ENCODE data around the gene ENTHD1.

Gene ENTHD1

DNA sequence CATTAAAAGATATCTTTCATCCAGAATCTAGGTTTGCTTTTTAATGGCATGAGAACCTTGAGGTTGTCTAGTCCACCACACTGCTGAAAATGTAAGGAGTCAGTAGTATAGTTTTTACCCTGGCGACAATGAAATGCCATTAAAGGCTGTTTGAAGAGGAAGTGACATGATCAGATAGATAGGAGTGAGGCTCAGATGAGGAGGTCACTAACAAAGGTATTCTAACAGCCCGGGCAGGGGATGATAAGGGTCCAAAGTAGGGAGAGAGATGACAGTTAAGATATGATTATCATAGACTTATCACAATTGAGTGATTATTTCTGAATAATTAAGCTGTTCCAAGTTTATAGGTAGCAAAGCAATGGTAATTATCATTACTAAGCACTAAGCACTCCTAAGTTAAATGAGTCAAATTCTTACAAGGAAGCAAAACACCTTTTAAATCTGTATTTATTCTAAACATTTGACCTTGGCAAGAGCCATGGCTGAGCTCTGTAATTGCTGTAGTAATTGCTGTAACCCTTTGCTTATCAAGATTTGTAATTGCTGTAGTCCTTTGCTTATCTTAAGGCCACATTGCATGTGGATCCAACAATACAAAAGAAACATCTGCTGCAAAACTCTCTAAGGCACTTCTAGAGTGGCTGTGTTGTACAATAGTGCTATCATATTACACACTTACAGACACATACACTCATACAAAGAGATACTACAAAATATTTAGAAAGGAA is 92.6 kb downstream of the ENTHD1 start:
- FAIRE-seq (no peak), DNase-seq (ENCODE audit: insufficient read length) (no peak)
- no peak for TF ChIP-seq POLR2AphosphoS5 (IDR thresholded peaks at IDR 0.05; ENCODE audit: low read depth, low read length)
- TF ChIP-seq POLR2A (IDR thresholded peaks at IDR 0.05; ENCODE audit: low read depth, low read length) = no peak
- TF ChIP-seq TAF1 (IDR thresholded peaks at IDR 0.05; ENCODE audit: borderline replicate concordance, low read depth, low read length) = no peak

DNA sequence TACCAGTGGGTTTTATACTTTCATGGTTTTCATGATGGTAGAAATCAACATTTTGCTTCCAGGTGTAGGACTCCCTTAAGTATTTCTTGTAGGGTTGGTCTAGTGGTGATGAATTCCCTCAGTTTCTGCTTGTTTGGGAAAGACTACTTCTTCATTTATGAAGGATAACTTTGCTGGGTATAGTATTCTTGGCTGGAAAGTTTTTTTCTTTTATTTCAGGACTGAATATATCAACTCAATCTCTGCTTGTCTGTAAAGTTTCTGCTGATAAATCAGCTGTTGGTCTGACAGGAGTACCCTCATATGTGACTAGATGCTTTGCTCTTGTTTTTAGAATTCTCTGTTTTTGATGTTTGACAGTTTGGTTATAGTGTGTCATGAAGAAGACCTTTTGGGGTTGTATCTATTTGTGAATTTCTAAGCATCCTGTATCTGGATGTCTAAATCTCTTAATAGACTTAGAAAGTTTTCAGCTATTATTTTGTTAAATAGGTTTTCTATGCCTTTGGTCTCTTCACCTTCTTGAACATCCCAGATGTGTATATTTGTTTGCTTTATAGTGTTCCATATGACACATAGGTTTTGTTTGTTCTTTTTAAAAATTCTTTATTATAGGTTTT is 95.9 kb downstream of the ENTHD1 start:
- TF ChIP-seq POLR2AphosphoS5 (IDR thresholded peaks at IDR 0.05; ENCODE audit: low read depth, low read length) (no peak), POLR2A (IDR thresholded peaks at IDR 0.05; ENCODE audit: low read depth, low read length) (no peak), TAF1 (IDR thresholded peaks at IDR 0.05; ENCODE audit: borderline replicate concordance, low read depth, low read length) (no peak)
- DNase-seq (ENCODE audit: insufficient read length) (no peak), FAIRE-seq (no peak)

DNA sequence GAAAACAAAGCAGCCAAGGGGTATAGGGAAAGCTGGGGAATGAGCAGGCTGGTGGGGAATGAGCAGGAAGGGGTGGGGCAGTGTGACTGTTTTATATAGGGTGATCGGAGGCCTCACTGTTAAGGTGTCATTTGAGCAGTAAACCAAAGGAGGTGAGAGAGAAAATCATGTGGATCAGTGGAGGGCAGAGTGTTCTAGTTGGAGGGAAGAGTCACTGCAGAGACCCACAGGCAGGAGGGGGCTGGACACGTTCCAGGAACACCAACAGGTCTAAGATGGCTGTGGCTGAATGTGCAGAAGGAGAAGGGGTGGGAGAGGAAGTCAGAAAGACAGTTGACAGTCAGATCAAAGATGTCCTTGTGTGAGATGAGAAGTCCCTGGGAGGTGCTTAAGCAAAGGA is 103.8 kb downstream of the ENTHD1 start:
- TF ChIP-seq TAF1 (IDR thresholded peaks at IDR 0.05; ENCODE audit: borderline replicate concordance, low read depth, low read length) (no peak), POLR2AphosphoS5 (IDR thresholded peaks at IDR 0.05; ENCODE audit: low read depth, low read length) (no peak), POLR2A (IDR thresholded peaks at IDR 0.05; ENCODE audit: low read depth, low read length) (no peak)
- FAIRE-seq (no peak), DNase-seq (ENCODE audit: insufficient read length) (no peak)

DNA sequence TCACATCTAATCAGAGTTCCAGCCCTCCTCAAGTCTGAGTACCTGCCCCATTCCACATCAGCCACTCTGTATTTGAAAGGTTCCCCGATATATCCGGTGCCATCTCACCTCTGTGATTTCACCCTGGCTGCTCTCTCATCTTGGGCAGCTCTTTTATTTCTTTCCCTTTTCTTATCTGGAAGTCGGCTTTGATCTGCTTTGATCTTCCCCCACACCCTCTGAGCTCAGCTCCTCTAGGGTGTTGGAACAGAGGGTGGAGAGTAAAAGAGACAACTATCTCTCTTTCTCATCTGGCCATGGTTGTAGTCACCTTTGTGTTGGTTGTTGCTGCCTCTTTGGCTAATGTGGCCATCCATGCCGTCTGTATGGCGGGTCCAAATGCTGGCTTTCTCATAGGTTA is 108.3 kb downstream of the ENTHD1 start:
- TF ChIP-seq POLR2A (IDR thresholded peaks at IDR 0.05; ENCODE audit: low read depth, low read length) = no peak
- TF ChIP-seq TAF1 (IDR thresholded peaks at IDR 0.05; ENCODE audit: borderline replicate concordance, low read depth, low read length) = no peak
- no peak for TF ChIP-seq POLR2AphosphoS5 (IDR thresholded peaks at IDR 0.05; ENCODE audit: low read depth, low read length)
- DNase-seq (ENCODE audit: insufficient read length) (no peak), FAIRE-seq (no peak)

DNA sequence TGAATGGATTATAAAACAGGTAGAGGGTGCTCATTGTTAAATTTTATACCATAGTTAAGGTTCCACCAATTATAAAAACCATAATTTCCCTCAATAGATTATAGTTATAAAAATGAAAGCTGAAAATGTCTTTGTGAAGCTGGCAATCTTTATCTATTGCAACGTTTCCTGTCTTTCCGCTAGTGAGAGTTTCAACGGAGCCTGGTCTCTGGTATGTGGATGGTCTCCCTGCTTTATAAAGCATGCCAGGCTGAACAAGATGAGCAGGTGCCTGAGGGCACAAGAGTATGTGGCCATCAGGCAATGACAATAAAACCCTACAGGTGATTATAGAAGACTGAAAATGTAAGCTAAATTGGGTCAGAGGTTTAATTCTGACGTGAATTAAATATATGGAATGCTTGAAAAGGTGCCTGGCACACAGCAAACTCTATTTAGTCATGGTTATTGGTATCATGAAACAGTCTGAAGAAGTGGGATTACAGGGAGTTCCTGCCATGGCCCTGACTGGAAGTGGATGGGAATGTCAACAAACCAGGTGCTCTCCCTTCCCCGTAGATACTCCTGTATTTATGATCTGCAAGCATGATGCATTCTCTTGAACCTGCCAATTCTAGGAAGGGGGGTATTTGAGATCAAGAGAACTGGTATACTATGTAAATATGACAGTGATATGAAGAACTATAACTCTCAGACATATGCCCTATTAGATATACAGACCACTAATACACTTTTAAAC is 115.7 kb downstream of the ENTHD1 start:
- TF ChIP-seq TAF1 (IDR thresholded peaks at IDR 0.05; ENCODE audit: borderline replicate concordance, low read depth, low read length) (no peak), POLR2A (IDR thresholded peaks at IDR 0.05; ENCODE audit: low read depth, low read length) (no peak), POLR2AphosphoS5 (IDR thresholded peaks at IDR 0.05; ENCODE audit: low read depth, low read length) (no peak)

DNA sequence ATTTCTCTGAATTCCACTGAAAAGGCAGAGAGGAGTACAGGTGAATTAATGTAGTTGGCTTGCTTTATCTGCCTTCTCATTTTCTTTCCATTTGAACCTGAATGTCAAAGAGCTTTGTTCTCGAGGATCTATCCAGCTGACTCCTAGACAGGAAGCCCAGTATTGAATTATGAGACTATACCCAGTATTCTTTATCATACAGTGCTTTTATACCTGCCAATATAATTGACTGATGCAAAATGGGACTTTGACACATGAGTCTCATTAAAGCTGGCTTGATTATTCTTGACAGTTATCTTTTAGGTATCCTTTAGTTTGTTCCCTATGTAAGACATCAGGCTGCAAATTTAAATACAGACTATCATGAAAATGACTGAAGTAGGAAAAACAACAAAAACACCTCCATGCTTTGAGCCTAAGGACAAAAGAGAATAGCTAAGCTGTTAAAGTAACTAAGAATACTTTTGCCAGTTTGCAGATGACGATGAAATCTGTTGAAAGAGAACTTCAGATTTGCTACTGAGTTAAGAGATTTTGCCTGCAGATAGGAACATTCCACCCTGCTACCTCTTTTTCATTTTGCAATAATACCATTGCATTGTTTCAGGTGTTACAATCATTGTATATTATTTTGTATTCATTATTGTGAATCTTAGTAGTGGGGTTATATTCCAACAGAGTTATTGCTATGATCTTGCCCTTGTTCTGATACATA is 117.1 kb downstream of the ENTHD1 start:
- TF ChIP-seq POLR2A (IDR thresholded peaks at IDR 0.05; ENCODE audit: low read depth, low read length) (no peak), POLR2AphosphoS5 (IDR thresholded peaks at IDR 0.05; ENCODE audit: low read depth, low read length) (no peak)
- DNase-seq (ENCODE audit: insufficient read length) (no peak), FAIRE-seq (peak; percentile 17)

More for the DNA sequence above, 115.7 kb downstream of the ENTHD1 start:
- FAIRE-seq (no peak), DNase-seq (ENCODE audit: insufficient read length) (no peak)

DNA sequence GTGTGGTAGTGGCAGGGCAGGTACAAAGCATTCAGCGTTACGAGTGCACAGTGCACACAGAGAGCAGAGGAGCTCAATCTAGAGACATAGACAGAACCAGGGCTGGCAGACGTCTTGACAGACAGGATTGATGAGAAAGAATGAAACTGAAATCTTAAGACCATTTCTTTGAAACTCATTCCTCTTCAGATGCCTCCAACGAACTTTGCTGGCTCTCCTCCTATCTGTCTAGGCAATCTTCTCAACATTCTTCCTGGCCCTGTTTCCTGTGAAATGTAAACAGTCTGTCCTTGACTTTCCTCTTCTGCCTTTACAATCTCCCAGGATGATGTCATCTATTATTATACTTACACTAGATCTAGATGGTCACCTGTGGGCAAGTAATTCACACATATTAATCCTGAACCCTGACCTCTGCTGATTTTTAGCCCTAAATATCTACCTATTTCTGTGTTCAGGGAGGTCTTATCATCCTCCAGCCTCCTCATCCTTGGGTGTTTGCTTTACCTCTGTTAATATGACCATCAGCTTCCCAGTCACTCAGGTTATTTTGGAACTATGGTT is 119.5 kb downstream of the ENTHD1 start:
- FAIRE-seq = peak; percentile 87
- no peak for TF ChIP-seq POLR2AphosphoS5 (IDR thresholded peaks at IDR 0.05; ENCODE audit: low read depth, low read length)
- TF ChIP-seq POLR2A (IDR thresholded peaks at IDR 0.05; ENCODE audit: low read depth, low read length) = no peak
- TF ChIP-seq TAF1 (IDR thresholded peaks at IDR 0.05; ENCODE audit: borderline replicate concordance, low read depth, low read length) = no peak

DNA sequence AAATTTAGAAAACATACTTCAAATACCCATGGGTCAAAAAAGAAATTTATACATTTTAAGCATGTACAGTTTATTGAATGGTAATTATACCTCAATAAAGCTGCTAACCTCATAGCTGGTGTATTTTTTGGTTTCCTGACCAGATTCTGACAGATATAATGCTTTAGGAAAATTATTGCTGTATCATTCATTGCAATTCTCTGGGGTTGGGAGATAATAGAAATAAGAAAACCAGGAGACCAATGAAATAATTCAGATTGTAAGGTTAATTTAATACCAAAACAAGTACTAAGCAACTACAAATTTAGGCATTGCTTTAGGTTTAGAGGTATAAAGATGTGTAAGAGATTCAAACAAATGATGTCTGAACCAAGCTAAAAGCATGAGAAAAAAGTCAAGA is 120.1 kb downstream of the ENTHD1 start:
- DNase-seq (ENCODE audit: insufficient read length) (no peak), FAIRE-seq (no peak)
- TF ChIP-seq POLR2AphosphoS5 (IDR thresholded peaks at IDR 0.05; ENCODE audit: low read depth, low read length) (no peak), TAF1 (IDR thresholded peaks at IDR 0.05; ENCODE audit: borderline replicate concordance, low read depth, low read length) (no peak), POLR2A (IDR thresholded peaks at IDR 0.05; ENCODE audit: low read depth, low read length) (no peak)

More for the DNA sequence above, 119.5 kb downstream of the ENTHD1 start:
- DNase-seq (ENCODE audit: insufficient read length) = peak; percentile 10

DNA sequence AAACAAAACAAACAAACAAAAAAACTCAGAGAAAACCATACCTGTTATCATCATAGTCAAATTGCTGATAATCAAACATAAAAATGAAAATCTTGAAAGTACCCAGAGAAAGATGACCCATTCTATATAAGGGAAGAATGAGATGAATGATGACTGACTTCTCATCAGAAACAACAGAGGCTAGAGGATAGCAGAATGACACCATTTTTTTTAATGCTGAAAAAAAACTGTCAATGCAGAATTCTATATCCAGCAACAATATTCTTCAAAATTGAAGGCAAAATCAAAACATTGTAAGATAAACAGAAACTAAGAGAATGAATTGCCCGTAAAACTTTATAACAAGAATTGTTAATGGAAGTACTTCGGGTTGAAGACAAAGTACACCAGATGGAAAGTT is 122.1 kb downstream of the ENTHD1 start:
- TF ChIP-seq TAF1 (IDR thresholded peaks at IDR 0.05; ENCODE audit: borderline replicate concordance, low read depth, low read length) = no peak
- no peak for TF ChIP-seq POLR2AphosphoS5 (IDR thresholded peaks at IDR 0.05; ENCODE audit: low read depth, low read length)
- TF ChIP-seq POLR2A (IDR thresholded peaks at IDR 0.05; ENCODE audit: low read depth, low read length) = no peak
- DNase-seq (ENCODE audit: insufficient read length) (no peak), FAIRE-seq (no peak)

DNA sequence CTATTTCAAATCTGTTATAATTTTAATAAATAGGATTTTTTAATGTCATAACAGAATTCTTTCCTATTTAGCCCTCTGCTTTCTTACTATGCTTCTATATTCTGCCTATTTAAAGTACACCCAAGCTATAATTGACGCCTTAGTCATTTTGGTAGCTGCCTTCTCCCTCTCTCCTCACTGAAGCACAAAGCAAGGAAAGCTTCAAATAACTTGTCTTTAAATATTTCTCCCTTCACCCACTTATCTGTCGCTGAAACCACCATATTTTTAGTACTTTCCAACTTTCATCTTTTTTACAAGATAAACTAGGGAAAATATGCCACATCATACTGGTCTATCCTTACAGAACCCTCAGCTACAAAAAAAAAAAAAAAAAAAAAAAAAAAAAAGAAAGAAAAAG is 127.9 kb downstream of the ENTHD1 start:
- DNase-seq (ENCODE audit: insufficient read length) (no peak), FAIRE-seq (no peak)
- no peak for TF ChIP-seq POLR2A (IDR thresholded peaks at IDR 0.05; ENCODE audit: low read depth, low read length)
- no peak for TF ChIP-seq TAF1 (IDR thresholded peaks at IDR 0.05; ENCODE audit: borderline replicate concordance, low read depth, low read length)
- TF ChIP-seq POLR2AphosphoS5 (IDR thresholded peaks at IDR 0.05; ENCODE audit: low read depth, low read length) = no peak

DNA sequence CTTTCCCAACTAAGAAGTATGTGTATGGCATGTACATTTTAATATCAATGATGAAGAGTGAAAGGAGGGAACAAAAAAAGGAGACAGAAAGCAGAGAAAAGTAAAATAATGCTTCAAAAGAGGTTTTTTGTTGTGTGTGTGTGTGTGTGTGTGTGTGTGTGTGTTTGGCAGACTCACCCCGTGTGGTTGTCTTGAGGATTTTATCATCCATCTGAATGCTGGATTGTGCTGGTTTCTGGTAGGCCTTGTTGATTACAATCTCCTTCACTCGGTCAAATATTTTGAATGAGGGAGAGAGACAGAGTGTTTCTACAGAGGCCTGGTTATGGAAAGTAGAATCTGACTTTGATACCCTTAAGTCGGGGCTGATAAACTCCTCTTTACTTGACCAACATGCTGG is 128.5 kb downstream of the ENTHD1 start:
- FAIRE-seq = no peak

More for the DNA sequence above, 128.5 kb downstream of the ENTHD1 start:
- TF ChIP-seq POLR2AphosphoS5 (IDR thresholded peaks at IDR 0.05; ENCODE audit: low read depth, low read length) (no peak), TAF1 (IDR thresholded peaks at IDR 0.05; ENCODE audit: borderline replicate concordance, low read depth, low read length) (no peak), POLR2A (IDR thresholded peaks at IDR 0.05; ENCODE audit: low read depth, low read length) (no peak)
- no peak for DNase-seq (ENCODE audit: insufficient read length)
